Measurements from ENCODE around the gene CAMTA1.
"Not testable (repeated sequence)": the region's sequence is repeated elsewhere in the genome, so short reads cannot be mapped to it uniquely, and the experiment has no call there.

CAMTA1 gene

GRCh38 chr1:7690496-7691182, 905.4 kb downstream of the CAMTA1 start:
- Histone ChIP-seq H3K27me3 (ENCODE audit: insufficient read depth, low read length) (no peaks in the 10 kb centered on the region), H3K27ac (ENCODE audit: low read depth, low read length) (no peak overlapping the region), H3K4me3 (ENCODE audit: low read length) (no peak overlapping the region), H3K36me3 (ENCODE audit: insufficient read depth, low read length) (no peaks in the 10 kb centered on the region), H3K9ac (ENCODE audit: low read depth, low read length) (no peak overlapping the region), H3K4me1 (ENCODE audit: insufficient read depth, low read length) (0 out of 2 replicates have a peak, but pooled peaks cover 3% of the 10 kb centered on the region), H3K9me3 (ENCODE audit: insufficient read depth, low read depth, low read length) (peaks cover 14% of the 10 kb centered on the region)
- WGBS: 94% methylated on average over 17 of the region's 17 CpGs

- WGBS: 95% methylated on average over 3 of the region's 3 CpGs
- H3K27ac ChIP-seq (ENCODE audit: low read depth, low read length): no peak overlapping the region
- H3K9ac ChIP-seq (ENCODE audit: low read depth, low read length): no peak overlapping the region
- H3K4me1 ChIP-seq (ENCODE audit: insufficient read depth, low read length): 0 out of 2 replicates have a peak, but pooled peaks cover 2% of the 10 kb centered on the region
- H3K9me3 ChIP-seq (ENCODE audit: insufficient read depth, low read depth, low read length): peaks cover 14% of the 10 kb centered on the region
- H3K36me3 ChIP-seq (ENCODE audit: insufficient read depth, low read length): no peaks in the 10 kb centered on the region
- no peaks in the 10 kb centered on the region for H3K27me3 ChIP-seq (ENCODE audit: insufficient read depth, low read length)
- no peak overlapping the region for H3K4me3 ChIP-seq (ENCODE audit: low read length)
These were observed 906.3 kb downstream of the CAMTA1 start for GRCh38 chr1:7691576-7691975.

GRCh38 chr1:7692005-7692404, 906.8 kb downstream of the CAMTA1 start:
- H3K27me3 ChIP-seq (ENCODE audit: insufficient read depth, low read length): no peaks in the 10 kb centered on the region
- no peak overlapping the region for H3K4me3 ChIP-seq (ENCODE audit: low read length)
- H3K36me3 ChIP-seq (ENCODE audit: insufficient read depth, low read length): no peaks in the 10 kb centered on the region
- 84% methylated on average over 3 of the region's 3 CpGs for WGBS
- no peaks in the 10 kb centered on the region for H3K4me1 ChIP-seq (ENCODE audit: insufficient read depth, low read length)
- no peak overlapping the region for H3K27ac ChIP-seq (ENCODE audit: low read depth, low read length)
- H3K9ac ChIP-seq (ENCODE audit: low read depth, low read length): no peak overlapping the region
- peaks cover 14% of the 10 kb centered on the region for H3K9me3 ChIP-seq (ENCODE audit: insufficient read depth, low read depth, low read length)

GRCh38 chr1:7693037-7693436, 907.8 kb downstream of the CAMTA1 start:
- not testable (repeated sequence) for H3K4me3 ChIP-seq (ENCODE audit: low read length); H3K27me3 ChIP-seq (ENCODE audit: insufficient read depth, low read length); H3K9ac ChIP-seq (ENCODE audit: low read depth, low read length); H3K4me1 ChIP-seq (ENCODE audit: insufficient read depth, low read length); H3K27ac ChIP-seq (ENCODE audit: low read depth, low read length); H3K36me3 ChIP-seq (ENCODE audit: insufficient read depth, low read length)
- WGBS: 84% methylated on average over 5 of the region's 5 CpGs
- peaks cover 14% of the 10 kb centered on the region for H3K9me3 ChIP-seq (ENCODE audit: insufficient read depth, low read depth, low read length)

- no peaks in the 10 kb centered on the region for H3K36me3 ChIP-seq (ENCODE audit: insufficient read depth, low read length)
- no peak overlapping the region for H3K27ac ChIP-seq (ENCODE audit: low read depth, low read length)
- WGBS: 43% methylated on average over 2 of the region's 2 CpGs
- no peak overlapping the region for H3K9ac ChIP-seq (ENCODE audit: low read depth, low read length)
- H3K27me3 ChIP-seq (ENCODE audit: insufficient read depth, low read length): no peaks in the 10 kb centered on the region
- no peaks in the 10 kb centered on the region for H3K4me1 ChIP-seq (ENCODE audit: insufficient read depth, low read length)
- H3K4me3 ChIP-seq (ENCODE audit: low read length): no peak overlapping the region
- H3K9me3 ChIP-seq (ENCODE audit: insufficient read depth, low read depth, low read length): peaks cover 14% of the 10 kb centered on the region
These were observed 908.4 kb downstream of the CAMTA1 start for GRCh38 chr1:7693662-7694061.

GRCh38 chr1:7694600-7695496, 909.6 kb downstream of the CAMTA1 start:
- Histone ChIP-seq H3K27me3 (ENCODE audit: insufficient read depth, low read length) (no peaks in the 10 kb centered on the region), H3K9me3 (ENCODE audit: insufficient read depth, low read depth, low read length) (peaks cover 14% of the 10 kb centered on the region), H3K27ac (ENCODE audit: low read depth, low read length) (no peak overlapping the region), H3K36me3 (ENCODE audit: insufficient read depth, low read length) (no peaks in the 10 kb centered on the region), H3K9ac (ENCODE audit: low read depth, low read length) (no peak overlapping the region), H3K4me1 (ENCODE audit: insufficient read depth, low read length) (no peaks in the 10 kb centered on the region), H3K4me3 (ENCODE audit: low read length) (no peak overlapping the region)
- WGBS: 88% methylated on average over 17 of the region's 17 CpGs

GRCh38 chr1:7695497-7696117, 910.4 kb downstream of the CAMTA1 start:
- H3K36me3 ChIP-seq (ENCODE audit: insufficient read depth, low read length): no peaks in the 10 kb centered on the region
- no peak overlapping the region for H3K4me3 ChIP-seq (ENCODE audit: low read length)
- peaks cover 14% of the 10 kb centered on the region for H3K9me3 ChIP-seq (ENCODE audit: insufficient read depth, low read depth, low read length)
- no peaks in the 10 kb centered on the region for H3K4me1 ChIP-seq (ENCODE audit: insufficient read depth, low read length)
- 85% methylated on average over 6 of the region's 6 CpGs for WGBS
- no peak overlapping the region for H3K27ac ChIP-seq (ENCODE audit: low read depth, low read length)
- H3K9ac ChIP-seq (ENCODE audit: low read depth, low read length): no peak overlapping the region
- H3K27me3 ChIP-seq (ENCODE audit: insufficient read depth, low read length): no peaks in the 10 kb centered on the region

GRCh38 chr1:7698641-7699040, 913.4 kb downstream of the CAMTA1 start:
- Histone ChIP-seq H3K9me3 (ENCODE audit: insufficient read depth, low read depth, low read length) (peaks cover 2% of the 10 kb centered on the region), H3K9ac (ENCODE audit: low read depth, low read length) (no peak overlapping the region), H3K27ac (ENCODE audit: low read depth, low read length) (no peak overlapping the region), H3K36me3 (ENCODE audit: insufficient read depth, low read length) (no peaks in the 10 kb centered on the region), H3K27me3 (ENCODE audit: insufficient read depth, low read length) (peaks cover 22% of the 10 kb centered on the region), H3K4me1 (ENCODE audit: insufficient read depth, low read length) (peaks cover 16% of the 10 kb centered on the region), H3K4me3 (ENCODE audit: low read length) (no peak overlapping the region)
- WGBS: 90% methylated on average over 7 of the region's 7 CpGs

GRCh38 chr1:7702365-7702764, 917.1 kb downstream of the CAMTA1 start:
- Histone ChIP-seq H3K36me3 (ENCODE audit: insufficient read depth, low read length) (no peaks in the 10 kb centered on the region), H3K4me3 (ENCODE audit: low read length) (0 out of 2 replicates have a peak overlapping the region, but pooled peaks have one; percentile 63), H3K27ac (ENCODE audit: low read depth, low read length) (no peak overlapping the region), H3K27me3 (ENCODE audit: insufficient read depth, low read length) (peaks cover 37% of the 10 kb centered on the region), H3K9ac (ENCODE audit: low read depth, low read length) (no peak overlapping the region), H3K4me1 (ENCODE audit: insufficient read depth, low read length) (peaks cover 16% of the 10 kb centered on the region), H3K9me3 (ENCODE audit: insufficient read depth, low read depth, low read length) (no peaks in the 10 kb centered on the region)
- 13% methylated on average over 5 of the region's 5 CpGs for WGBS

- 3% methylated on average over 57 of the region's 60 CpGs for WGBS
- H3K27ac ChIP-seq (ENCODE audit: low read depth, low read length): no peak overlapping the region
- peaks cover 37% of the 10 kb centered on the region for H3K27me3 ChIP-seq (ENCODE audit: insufficient read depth, low read length)
- H3K4me3 ChIP-seq (ENCODE audit: low read length): peak overlapping the region; percentile 63
- H3K36me3 ChIP-seq (ENCODE audit: insufficient read depth, low read length): no peaks in the 10 kb centered on the region
- no peak overlapping the region for H3K9ac ChIP-seq (ENCODE audit: low read depth, low read length)
- no peaks in the 10 kb centered on the region for H3K9me3 ChIP-seq (ENCODE audit: insufficient read depth, low read depth, low read length)
- H3K4me1 ChIP-seq (ENCODE audit: insufficient read depth, low read length): peaks cover 16% of the 10 kb centered on the region
These were observed 918.3 kb downstream of the CAMTA1 start for GRCh38 chr1:7703321-7704213.
